ENCODE results near the gene ZNF273.

DNA sequence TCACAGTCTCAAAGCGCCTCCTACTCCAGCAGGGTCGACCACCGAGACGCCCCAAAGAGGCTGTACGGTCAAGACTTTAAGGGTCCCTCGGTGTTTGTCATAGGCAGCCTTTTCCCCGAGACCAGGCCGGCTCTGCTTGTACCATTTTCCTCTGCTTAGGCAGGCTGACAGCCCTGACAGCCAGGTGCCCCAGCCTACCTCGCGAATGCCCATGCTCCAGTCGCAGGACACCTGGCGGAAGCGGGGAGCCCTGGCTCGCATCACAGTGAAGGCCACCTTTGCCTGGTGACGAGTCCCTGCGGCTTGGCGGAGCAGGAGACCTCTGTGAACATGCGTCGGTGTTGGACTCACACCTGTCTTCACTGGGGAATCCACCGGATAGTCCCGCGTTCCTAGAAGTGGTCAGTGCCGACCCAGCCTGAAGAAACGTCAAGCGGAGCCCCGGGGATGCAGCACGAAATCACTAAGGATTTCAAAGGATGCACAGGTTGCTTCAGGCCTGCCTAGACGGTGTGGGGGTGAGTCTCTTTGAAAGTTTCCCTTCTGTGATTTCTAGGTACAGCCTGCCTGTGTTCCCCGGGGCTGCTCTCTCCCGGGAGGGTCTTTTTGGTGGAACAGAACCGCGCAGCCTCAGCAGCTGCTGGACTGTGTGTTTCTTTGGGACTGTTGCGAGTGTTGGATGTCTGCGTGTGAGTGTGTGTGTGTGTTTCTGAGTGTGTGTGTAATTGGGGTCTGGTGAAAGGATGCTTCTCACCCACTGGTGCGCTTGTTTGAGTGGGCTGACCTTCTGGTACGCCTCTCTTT is 30.5 kb upstream of the ZNF273 start:
- TF ChIP-seq POLR2A (IDR thresholded peaks at IDR 0.05; ENCODE audit: low read depth) = no peak
- TF ChIP-seq, protein P1, sequence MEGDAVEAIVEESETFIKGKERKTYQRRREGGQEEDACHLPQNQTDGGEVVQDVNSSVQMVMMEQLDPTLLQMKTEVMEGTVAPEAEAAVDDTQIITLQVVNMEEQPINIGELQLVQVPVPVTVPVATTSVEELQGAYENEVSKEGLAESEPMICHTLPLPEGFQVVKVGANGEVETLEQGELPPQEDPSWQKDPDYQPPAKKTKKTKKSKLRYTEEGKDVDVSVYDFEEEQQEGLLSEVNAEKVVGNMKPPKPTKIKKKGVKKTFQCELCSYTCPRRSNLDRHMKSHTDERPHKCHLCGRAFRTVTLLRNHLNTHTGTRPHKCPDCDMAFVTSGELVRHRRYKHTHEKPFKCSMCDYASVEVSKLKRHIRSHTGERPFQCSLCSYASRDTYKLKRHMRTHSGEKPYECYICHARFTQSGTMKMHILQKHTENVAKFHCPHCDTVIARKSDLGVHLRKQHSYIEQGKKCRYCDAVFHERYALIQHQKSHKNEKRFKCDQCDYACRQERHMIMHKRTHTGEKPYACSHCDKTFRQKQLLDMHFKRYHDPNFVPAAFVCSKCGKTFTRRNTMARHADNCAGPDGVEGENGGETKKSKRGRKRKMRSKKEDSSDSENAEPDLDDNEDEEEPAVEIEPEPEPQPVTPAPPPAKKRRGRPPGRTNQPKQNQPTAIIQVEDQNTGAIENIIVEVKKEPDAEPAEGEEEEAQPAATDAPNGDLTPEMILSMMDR (IDR thresholded peaks at IDR 0.05) = no peak
